NCI-H510A (cell line): ENCODE results near the gene MTA3.

Experiments used
- DNase-seq: peaks from one replicate; lab custom pipeline; 2025; lab: John Stamatoyannopoulos, UW

Gene MTA3

DNA sequence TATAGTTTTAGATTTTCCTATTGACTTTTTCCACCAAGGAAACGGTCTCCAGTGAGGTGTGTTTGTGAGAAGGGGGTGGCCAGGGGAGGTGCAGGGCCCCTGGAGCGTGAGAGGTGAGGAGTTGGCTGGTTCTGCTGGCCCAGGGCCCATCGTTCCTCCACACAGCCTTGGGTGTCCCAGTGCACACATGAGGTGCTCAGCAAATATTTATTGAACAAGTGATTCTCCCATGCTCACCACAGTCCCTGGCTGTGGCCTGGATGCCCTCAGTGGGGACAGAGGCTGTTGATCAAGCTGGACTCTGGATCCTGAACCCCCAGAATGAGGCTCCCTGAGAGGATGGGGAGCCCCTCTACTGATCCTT lies 219.0 kb downstream of the MTA3 start:
- DNase-seq: no peak

DNA sequence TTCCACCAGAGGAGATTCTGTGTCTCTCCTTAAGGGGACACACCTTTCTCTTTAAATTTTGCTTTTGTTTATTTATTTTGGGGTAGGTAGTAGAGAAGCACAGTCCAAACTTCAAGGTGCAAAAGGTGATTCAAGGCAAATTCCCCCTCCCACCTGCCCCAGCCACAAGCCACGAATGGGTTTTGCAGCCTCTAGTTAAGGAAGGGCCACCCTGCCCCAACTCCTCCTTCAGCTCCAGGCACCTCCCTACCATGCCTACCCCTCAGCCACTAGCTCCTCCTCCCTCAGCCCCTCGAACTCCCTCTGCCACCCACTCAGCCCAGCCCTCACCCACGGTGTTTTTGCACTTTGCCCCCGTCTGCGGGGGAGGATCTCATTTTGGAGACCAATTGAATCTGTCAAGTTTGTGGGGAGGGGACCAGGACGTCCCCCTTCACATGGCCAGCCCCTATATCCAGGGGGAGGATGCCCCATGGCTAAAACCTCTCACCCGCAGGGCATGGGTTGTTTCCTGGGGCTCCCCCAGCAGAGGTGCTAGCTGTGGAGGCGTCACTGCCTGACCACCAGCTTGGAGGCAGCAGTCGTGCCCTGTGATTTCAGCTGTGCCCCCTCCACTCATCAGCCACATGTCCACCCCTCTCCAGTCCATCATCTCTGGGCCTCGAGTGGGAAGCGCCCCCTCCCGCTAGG lies 219.5 kb downstream of the MTA3 start:
- DNase-seq: no peak

DNA sequence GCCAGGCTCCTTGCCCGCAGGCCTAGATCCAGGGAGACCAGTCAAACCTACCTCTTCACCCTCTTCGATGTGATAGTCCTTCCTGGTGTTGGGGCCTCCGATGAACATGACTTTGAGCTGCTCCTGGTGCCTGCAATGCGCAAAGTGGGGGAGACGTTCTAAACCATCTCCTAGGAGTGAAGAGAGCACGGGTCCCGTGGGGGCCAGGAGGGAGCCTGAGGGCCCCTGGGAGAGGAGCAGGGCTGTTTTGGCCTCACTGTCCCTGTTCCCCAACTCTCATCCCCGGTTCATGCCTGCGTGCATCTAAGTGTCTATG lies 220.0 kb downstream of the MTA3 start:
- no peak for DNase-seq

DNA sequence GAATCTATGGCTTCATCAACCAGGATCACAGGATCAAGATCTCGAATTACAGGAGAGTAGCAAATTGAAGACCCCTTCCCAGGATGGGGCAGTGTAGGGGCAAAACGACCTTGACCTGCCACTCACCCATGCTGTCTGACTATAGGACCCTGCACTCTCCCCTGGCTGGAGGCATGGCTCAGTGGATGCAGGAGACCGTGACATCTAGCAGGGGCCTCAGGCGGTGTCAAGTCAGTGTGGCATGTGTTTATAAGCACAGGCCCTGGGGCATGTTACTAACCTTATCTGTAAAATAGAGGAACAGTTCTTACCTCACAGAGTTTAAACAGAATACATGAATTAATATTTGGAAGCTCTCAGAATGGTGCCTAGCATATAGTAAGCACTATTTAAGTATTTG lies 220.4 kb downstream of the MTA3 start:
- no peak for DNase-seq

DNA sequence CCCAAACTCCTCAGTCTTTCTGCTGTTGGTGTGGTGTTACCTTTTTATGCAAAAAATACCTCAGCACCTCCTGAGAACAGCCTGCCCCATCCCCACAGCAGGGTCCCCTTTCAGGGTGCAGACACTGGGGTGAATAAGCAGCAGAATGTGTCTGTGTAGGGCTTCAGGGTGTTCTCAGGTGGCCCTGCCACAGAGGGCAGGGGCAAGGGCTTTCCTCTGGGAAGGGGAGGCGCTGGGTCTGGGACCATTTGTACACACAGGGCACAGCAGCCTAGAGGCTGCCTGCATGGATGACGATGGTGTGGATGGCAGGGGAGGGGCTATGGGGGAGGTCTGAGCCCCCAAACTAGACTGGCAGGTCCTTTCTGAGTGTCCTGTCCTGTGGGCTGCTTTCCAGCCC lies 221.3 kb downstream of the MTA3 start:
- DNase-seq: no peak

DNA sequence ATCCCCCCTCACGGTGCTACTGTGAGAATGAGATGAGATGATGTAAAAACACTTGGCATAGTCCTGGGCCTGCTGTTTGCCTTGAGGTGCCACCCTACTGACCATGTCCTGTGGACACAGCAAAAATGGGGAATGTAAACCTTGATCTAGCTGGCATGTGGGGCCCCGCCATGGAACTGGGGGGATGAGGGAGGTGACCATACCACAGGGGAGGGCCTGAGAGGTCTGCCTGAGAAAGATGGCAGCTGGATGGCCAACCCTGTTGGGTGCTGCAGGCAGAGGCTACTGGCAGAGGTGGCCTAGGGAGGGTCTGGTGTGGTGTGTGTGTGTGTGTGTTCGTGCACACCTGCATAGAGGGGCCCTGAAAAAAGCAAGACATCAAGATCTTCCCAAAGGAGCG lies 223.2 kb downstream of the MTA3 start:
- DNase-seq: no peak

- no peak for DNase-seq
These were observed 223.7 kb downstream of the MTA3 start for GRCh38 chr2:42792087-42792582.

DNA sequence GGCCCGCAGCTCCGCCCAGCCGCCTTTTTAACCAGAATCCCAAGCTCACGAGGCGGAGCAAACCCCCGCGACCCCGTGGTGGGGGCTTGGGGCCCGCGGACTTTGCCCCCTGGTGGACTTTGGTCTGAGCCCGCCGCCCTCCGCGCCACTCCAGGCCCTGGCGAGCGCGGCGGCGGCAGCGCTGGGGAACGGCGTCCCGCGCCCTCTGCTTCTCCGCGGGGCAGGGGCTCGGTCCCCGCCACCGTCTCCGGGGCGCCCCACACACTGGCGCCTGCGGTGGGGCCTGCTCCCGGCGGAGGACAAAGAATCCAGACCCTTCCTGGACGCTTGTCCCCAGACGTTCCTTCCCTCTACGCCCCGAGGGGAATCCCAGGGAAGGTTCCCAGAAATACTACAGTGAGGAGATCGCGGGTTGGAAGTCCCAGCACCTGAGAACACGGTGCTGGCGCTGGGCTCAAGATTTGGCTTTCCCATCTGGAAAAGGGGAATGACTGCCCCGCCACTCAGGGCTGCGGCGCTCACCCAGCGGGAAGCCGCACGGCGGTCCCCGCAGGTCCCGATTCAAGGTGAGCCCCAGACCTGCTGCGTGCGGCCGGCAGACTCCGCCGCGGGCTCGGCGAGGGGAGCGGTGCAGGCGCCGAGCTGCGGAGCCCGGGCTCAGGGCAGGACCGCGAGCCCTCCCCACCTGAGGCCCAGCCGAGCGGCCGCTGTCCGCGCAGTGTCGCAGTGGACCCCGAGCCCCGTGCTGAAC lies 224.3 kb downstream of the MTA3 start, which contains the start of gene HAAO:
HAAO (minus strand) TSS at position 1 of the 751 bp plus-strand sequence. CDS start 47 bp downstream, outside the sequence.
- peak; percentile 13 for DNase-seq

GRCh38 chr2:42793334-42794270 lies 225.2 kb downstream of the MTA3 start:
- no peak for DNase-seq

GRCh38 chr2:42794271-42795046 lies 226.0 kb downstream of the MTA3 start:
- DNase-seq: no peak

- no peak for DNase-seq
These were observed 226.8 kb downstream of the MTA3 start for GRCh38 chr2:42795275-42795674.

GRCh38 chr2:42795841-42796301 lies 227.4 kb downstream of the MTA3 start:
- DNase-seq: no peak

GRCh38 chr2:42796427-42797248 lies 228.2 kb downstream of the MTA3 start:
- no peak for DNase-seq

- DNase-seq: no peak
These were observed 228.8 kb downstream of the MTA3 start for GRCh38 chr2:42797281-42797680.

DNA sequence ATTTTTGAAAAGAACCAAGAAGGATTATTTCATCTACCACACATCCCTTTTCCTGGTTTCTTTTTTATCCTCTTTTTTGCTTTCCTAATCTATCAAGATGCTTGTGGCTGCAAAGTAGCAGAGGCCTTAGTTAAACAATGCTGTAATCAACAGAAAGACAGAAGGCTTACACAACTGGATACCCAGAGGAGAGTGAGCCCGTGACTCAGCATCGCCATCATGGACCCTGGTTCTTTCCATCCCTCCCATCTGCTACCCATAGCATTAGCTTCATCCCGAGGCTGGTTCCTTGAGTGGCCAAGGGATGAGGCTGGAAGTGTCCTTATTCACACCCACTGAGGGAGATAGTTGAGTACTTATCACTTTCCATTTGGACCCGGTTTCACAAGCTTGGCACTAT lies 231.4 kb downstream of the MTA3 start:
- DNase-seq: no peak

DNA sequence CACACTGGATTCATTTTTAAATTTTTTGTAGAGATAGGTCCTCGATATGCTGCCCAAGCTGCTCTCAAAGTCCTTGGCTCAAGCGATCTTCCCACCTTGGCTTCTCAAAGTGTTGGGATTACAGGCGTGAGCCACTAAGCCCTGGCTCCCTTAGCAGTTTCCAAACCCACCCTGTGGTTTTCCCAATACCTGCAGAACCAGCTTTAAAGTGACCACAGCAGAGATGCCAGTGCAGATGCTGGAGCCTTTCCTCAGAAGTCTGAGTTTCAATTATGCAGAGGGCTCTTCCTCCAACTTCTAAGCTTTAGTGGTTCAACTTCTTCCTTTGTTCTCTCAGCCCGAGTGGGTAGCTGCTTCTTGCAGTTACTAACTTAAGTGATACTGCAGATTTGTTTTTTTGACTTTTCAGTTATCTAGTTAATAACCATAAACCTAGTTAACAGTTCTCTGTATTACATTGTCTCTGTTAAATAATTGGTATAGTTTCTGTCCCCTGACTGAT lies 232.1 kb downstream of the MTA3 start:
- no peak for DNase-seq

GRCh38 chr2:42800981-42801380 lies 232.5 kb downstream of the MTA3 start:
- no peak for DNase-seq

DNA sequence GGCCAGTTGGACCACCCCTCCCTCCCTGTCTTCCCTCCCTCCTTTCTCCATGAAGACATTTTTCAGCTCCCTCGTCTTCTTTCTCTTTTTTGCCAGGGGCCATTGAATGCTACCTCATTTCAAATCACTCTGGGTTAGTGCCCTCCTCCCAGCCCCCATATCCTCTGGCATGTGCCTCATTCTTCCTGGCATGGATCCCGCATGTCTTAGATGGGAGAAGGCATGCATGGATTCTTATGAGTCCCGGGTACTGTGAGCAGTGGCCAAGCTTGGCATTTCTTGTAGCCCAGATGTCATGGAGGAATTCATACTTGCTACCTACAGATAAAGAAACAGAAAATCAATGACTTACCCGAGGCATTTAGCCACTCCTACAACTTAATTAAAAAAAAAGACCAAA lies 232.9 kb downstream of the MTA3 start:
- DNase-seq: no peak

GRCh38 chr2:42802150-42802549 lies 233.7 kb downstream of the MTA3 start:
- DNase-seq: no peak

DNA sequence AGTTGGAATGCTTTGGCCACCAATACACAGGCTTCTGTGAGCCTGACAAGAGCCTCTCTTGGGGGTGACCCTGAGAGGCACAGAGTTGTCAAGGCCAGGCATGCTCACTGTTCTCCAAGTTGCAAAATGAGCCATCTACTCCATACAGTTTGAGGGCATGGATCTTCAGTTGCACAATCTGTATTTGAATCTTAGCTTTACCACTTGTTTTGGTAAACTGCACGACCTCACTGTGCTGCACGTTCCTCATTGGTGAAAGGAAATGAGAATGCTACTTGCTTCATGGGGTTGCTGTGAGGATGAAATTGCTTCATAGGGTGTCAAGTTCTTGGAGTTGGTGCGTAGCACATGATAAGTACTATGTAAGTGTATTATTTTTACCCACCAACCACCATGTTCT lies 235.9 kb downstream of the MTA3 start:
- DNase-seq: no peak

DNA sequence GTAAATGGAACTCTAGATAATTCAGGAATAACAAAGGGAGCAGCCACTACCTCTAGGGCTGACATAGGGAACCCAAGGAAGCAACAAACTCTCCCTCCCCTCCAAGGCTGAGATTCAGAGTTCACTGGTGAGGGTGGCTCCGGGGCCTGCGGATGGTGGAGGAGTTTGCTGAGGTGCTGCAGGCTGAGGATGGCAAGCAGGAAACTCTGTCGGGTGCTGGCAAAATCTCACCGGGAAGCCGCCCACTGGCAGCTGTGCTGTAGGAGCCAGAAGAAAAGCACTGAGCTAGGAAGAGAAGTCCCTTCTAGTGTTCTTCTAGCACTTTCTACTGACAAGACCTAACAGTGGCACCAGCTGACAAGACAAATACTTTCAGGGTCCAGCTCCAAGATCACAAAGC lies 236.5 kb downstream of the MTA3 start:
- DNase-seq: no peak
